ENCODE data around the gene PLXNC1.

PLXNC1 gene

DNA sequence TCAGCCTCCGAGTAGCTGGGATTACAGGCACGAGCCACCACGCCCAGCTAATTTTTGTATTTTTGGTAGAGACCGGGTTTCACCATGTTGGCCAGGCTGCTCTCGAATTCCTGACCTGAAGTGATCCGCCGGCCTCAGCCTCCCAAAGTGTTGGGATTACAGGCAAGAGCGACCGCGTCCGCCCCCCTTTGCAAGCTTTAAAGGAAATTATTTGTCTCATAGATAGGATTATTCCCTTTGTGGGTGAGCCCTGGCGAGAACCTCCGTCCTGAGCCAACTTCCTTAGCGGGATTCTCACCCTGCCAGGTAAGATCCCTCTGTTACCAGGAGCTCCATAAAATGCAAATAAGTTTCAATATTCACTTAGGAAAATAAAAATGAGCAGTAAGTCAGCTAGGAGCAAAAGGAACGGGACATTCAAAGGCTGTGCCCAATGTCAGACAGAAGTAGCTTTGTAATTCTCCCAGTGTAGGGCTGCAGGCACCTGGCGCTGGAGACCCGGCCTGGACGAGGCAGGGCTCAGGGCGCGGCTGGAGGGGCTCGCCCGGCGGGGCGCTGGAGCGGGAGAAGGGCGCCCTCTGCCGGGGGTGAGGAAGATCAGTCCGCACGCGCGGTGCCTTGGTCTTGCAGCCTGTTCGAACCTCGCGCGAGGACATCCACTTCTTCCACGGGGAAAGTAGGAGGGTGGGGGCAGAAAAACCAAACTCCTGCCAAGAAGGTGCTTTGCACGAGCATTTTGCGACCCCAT is 47.2 kb upstream of the PLXNC1 start:
- H3K9me2 ChIP-seq (replicated peaks; ENCODE audit: insufficient read depth, low read length), result no peaks in the 10 kb centered on the region
- peak overlapping the region; percentile 99 for H3K4me2 ChIP-seq (ENCODE audit: low read depth, low read length)
- no peaks in the 10 kb centered on the region for H3K36me3 ChIP-seq (replicated peaks; ENCODE audit: insufficient read depth, low read length)
- no peaks in the 10 kb centered on the region for H3K79me2 ChIP-seq (ENCODE audit: low read length)
- TF ChIP-seq, protein P1, sequence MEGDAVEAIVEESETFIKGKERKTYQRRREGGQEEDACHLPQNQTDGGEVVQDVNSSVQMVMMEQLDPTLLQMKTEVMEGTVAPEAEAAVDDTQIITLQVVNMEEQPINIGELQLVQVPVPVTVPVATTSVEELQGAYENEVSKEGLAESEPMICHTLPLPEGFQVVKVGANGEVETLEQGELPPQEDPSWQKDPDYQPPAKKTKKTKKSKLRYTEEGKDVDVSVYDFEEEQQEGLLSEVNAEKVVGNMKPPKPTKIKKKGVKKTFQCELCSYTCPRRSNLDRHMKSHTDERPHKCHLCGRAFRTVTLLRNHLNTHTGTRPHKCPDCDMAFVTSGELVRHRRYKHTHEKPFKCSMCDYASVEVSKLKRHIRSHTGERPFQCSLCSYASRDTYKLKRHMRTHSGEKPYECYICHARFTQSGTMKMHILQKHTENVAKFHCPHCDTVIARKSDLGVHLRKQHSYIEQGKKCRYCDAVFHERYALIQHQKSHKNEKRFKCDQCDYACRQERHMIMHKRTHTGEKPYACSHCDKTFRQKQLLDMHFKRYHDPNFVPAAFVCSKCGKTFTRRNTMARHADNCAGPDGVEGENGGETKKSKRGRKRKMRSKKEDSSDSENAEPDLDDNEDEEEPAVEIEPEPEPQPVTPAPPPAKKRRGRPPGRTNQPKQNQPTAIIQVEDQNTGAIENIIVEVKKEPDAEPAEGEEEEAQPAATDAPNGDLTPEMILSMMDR (IDR thresholded peaks at IDR 0.05; ENCODE audit: low read length), result peak; percentile 89
- no peak for TF ChIP-seq EZH2 (optimal IDR thresholded peaks at IDR 0.05; ENCODE audit: low read depth, low read length)
- no peaks in the 10 kb centered on the region for H3K9me3 ChIP-seq (replicated peaks; ENCODE audit: insufficient read depth, low read length)
- H3K4me1 ChIP-seq (ENCODE audit: low read length), result peaks cover 4% of the 10 kb centered on the region; the same call in 1 of the 2 replicates
- peak; percentile 62 for DNase-seq
- H3K27ac ChIP-seq (ENCODE audit: low read length), result no peak overlapping the region
- H3K9ac ChIP-seq (ENCODE audit: low read length), result peak overlapping the region; percentile 27; the same call in 1 of the 2 replicates
- no peaks in the 10 kb centered on the region for H3K27me3 ChIP-seq (replicated peaks; ENCODE audit: insufficient read depth, low read length)
- H3F3A ChIP-seq (ENCODE audit: insufficient read depth, low read length), result no peaks in the 10 kb centered on the region
- no peaks in the 10 kb centered on the region for H4K20me1 ChIP-seq (ENCODE audit: insufficient read depth, low read length)
- H2AFZ ChIP-seq (ENCODE audit: low read length), result peak overlapping the region; percentile 93
- H3K4me3 ChIP-seq (ENCODE audit: low read length), result peak overlapping the region; percentile 85

GRCh38 chr12:94101738-94102660 is 46.4 kb upstream of the PLXNC1 start:
- peak overlapping the region; percentile 27; the same call in 1 of the 2 replicates for H3K9ac ChIP-seq (ENCODE audit: low read length)
- H3K79me2 ChIP-seq (ENCODE audit: low read length), result no peaks in the 10 kb centered on the region
- H2AFZ ChIP-seq (ENCODE audit: low read length), result peak overlapping the region; percentile 93
- peak; percentile 87 for DNase-seq
- H3F3A ChIP-seq (ENCODE audit: insufficient read depth, low read length), result no peaks in the 10 kb centered on the region
- H3K36me3 ChIP-seq (replicated peaks; ENCODE audit: insufficient read depth, low read length), result no peaks in the 10 kb centered on the region
- no peak overlapping the region for H3K27ac ChIP-seq (ENCODE audit: low read length)
- no peaks in the 10 kb centered on the region for H3K27me3 ChIP-seq (replicated peaks; ENCODE audit: insufficient read depth, low read length)
- H3K4me2 ChIP-seq (ENCODE audit: low read depth, low read length), result peak overlapping the region; percentile 99
- no peaks in the 10 kb centered on the region for H3K9me2 ChIP-seq (replicated peaks; ENCODE audit: insufficient read depth, low read length)
- TF ChIP-seq EZH2 (optimal IDR thresholded peaks at IDR 0.05; ENCODE audit: low read depth, low read length) (no peak), EZH2phosphoT487 (IDR thresholded peaks at IDR 0.05; ENCODE audit: low read length) (no peak)
- TF ChIP-seq, protein P1 (IDR thresholded peaks at IDR 0.05; ENCODE audit: low read length), result peak; percentile 81
- H4K20me1 ChIP-seq (ENCODE audit: insufficient read depth, low read length), result no peaks in the 10 kb centered on the region
- peaks cover 4% of the 10 kb centered on the region; the same call in 1 of the 2 replicates for H3K4me1 ChIP-seq (ENCODE audit: low read length)
- no peaks in the 10 kb centered on the region for H3K9me3 ChIP-seq (replicated peaks; ENCODE audit: insufficient read depth, low read length)
- H3K4me3 ChIP-seq (ENCODE audit: low read length), result peak overlapping the region; percentile 85

DNA sequence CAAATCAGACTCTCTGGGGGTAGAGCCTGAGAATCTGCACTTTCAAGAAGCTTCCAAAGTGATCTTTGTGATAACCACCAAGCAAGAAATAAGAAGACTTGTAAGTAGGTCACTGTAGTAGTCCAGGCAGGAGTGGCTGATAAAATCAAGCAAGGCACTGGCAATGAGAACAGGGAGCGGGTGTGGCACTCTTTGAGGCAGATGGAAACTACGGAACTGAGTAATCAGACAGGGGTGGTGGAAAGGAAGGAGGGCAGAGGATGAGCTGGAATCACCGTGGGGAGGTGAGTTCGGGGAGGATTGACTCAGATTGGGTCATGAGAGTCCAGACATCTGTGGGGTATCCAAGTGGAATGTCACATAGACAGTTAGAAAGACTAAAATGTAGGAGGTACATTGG is 44.4 kb upstream of the PLXNC1 start:
- Histone ChIP-seq H3K27ac (ENCODE audit: low read length) (no peak overlapping the region), H3K36me3 (replicated peaks; ENCODE audit: insufficient read depth, low read length) (no peaks in the 10 kb centered on the region), H3K9ac (ENCODE audit: low read length) (no peak overlapping the region), H3K4me2 (ENCODE audit: low read depth, low read length) (no peak overlapping the region), H2AFZ (ENCODE audit: low read length) (no peak overlapping the region), H3F3A (ENCODE audit: insufficient read depth, low read length) (no peaks in the 10 kb centered on the region), H3K9me2 (replicated peaks; ENCODE audit: insufficient read depth, low read length) (no peaks in the 10 kb centered on the region), H3K4me1 (ENCODE audit: low read length) (peaks cover 4% of the 10 kb centered on the region; the same call in 1 of the 2 replicates), H3K4me3 (ENCODE audit: low read length) (no peak overlapping the region), H4K20me1 (ENCODE audit: insufficient read depth, low read length) (no peaks in the 10 kb centered on the region), H3K79me2 (ENCODE audit: low read length) (no peaks in the 10 kb centered on the region), H3K27me3 (replicated peaks; ENCODE audit: insufficient read depth, low read length) (no peaks in the 10 kb centered on the region), H3K9me3 (replicated peaks; ENCODE audit: insufficient read depth, low read length) (no peaks in the 10 kb centered on the region)
- no peak for DNase-seq
- TF ChIP-seq EZH2phosphoT487 (IDR thresholded peaks at IDR 0.05; ENCODE audit: low read length) (no peak), EZH2 (optimal IDR thresholded peaks at IDR 0.05; ENCODE audit: low read depth, low read length) (no peak)
- TF ChIP-seq, protein P1 (IDR thresholded peaks at IDR 0.05; ENCODE audit: low read length), result no peak

Data from MM.1S (cell line).